Activated T-cell treated with anti-CD3 and anti-CD28 coated beads, Interleukin-2, amount 50 U/mL, for 4 hours (primary cell): Measurements from ENCODE around the gene MCRIP1. TPM values are rescaled to one million over a fixed set of nuclear protein-coding genes. Genes with fewer than 3 reads are reported as not detected.

Experiments
- ATAC-seq, 2 donors: fragments of 200-7000 bp; cut with Tn5 transposase; one replicate each; pipeline ENCODE4 v1.10.0; 2021
- DNase-seq: peaks from one replicate; pipeline ENCODE4 v3.0.0-alpha.2; 2020
- H3K27me3 Mint-ChIP-seq: one replicate; pipeline ENCODE4 v1.8.0; 2021; ENCODE audit warnings: low read depth, mixed read lengths
- H3K36me3 Mint-ChIP-seq: one replicate; pipeline ENCODE4 v1.8.0; 2022; ENCODE audit warnings: mixed read lengths; ENCODE audit not compliant: insufficient read depth
- H3K4me1 Mint-ChIP-seq: one replicate; pipeline ENCODE4 v1.8.0; 2021; ENCODE audit warnings: low read depth, mixed read lengths
- H3K4me3 Mint-ChIP-seq: one replicate; pipeline ENCODE4 v1.8.0; 2021; ENCODE audit warnings: mild to moderate bottlenecking, moderate library complexity, mixed read lengths
- H3K9me3 Mint-ChIP-seq: one replicate; pipeline ENCODE4 v1.8.0; 2021; ENCODE audit warnings: mixed read lengths
- total RNA-seq, 3 donors: library from RNA; stranded (reverse); gene quantifications; one replicate each; pipeline ENCODE4 v1.2.1, GENCODE V29; 2021

The MCRIP1 gene
- 100 to 1,000 TPM; 100 to 112 (median 110) TPM for total RNA-seq

- Mint-ChIP-seq H3K4me3 (peak within 1 kb of the TSS; percentile 88), H3K36me3 (peaks cover 1% of the 10 kb centered on the region), H3K27me3 (no peaks in the 10 kb centered on the region), H3K4me1 (peaks cover 20% of the 10 kb centered on the region), H3K9me3 (no peaks in the 10 kb centered on the region)
- DNase-seq = peak; percentile 94
- ATAC-seq = peak; percentile 76 to 84
These were observed at the start of gene MCRIP1 for GRCh38 chr17:81833160-81833920. Gene MCRIP1, minus strand, starts transcription at chr17:81833291. Its CDS starts 8,785 bp downstream, at chr17:81824506.

- no peaks in the 10 kb centered on the region for H3K9me3 Mint-ChIP-seq
- H3K27me3 Mint-ChIP-seq = no peaks in the 10 kb centered on the region
- H3K4me3 Mint-ChIP-seq = no peak overlapping the region
- ATAC-seq = no peak
- DNase-seq = no peak
- peaks cover 7% of the 10 kb centered on the region for H3K4me1 Mint-ChIP-seq
- peaks cover 18% of the 10 kb centered on the region for H3K36me3 Mint-ChIP-seq
These were observed 46.0 kb upstream of the MCRIP1 start for GRCh38 chr17:81879121-81879520.

- Mint-ChIP-seq H3K36me3 (peaks cover 18% of the 10 kb centered on the region), H3K4me3 (no peak overlapping the region), H3K9me3 (no peaks in the 10 kb centered on the region), H3K27me3 (no peaks in the 10 kb centered on the region), H3K4me1 (peaks cover 14% of the 10 kb centered on the region)
- DNase-seq (no peak), ATAC-seq (no peak)
These were observed 45.2 kb upstream of the MCRIP1 start for GRCh38 chr17:81878294-81878693.

- no peak for ATAC-seq
- Mint-ChIP-seq H3K27me3 (no peaks in the 10 kb centered on the region), H3K4me3 (no peak overlapping the region), H3K9me3 (no peaks in the 10 kb centered on the region), H3K36me3 (peaks cover 18% of the 10 kb centered on the region), H3K4me1 (peaks cover 21% of the 10 kb centered on the region)
- DNase-seq = no peak
These were observed 44.5 kb upstream of the MCRIP1 start for GRCh38 chr17:81877569-81877968.

GRCh38 chr17:81871387-81872230 lies 38.5 kb upstream of the MCRIP1 start:
- Mint-ChIP-seq H3K27me3 (no peaks in the 10 kb centered on the region), H3K9me3 (no peaks in the 10 kb centered on the region), H3K4me3 (peak overlapping the region; percentile 86), H3K4me1 (peaks cover 42% of the 10 kb centered on the region), H3K36me3 (peaks cover 4% of the 10 kb centered on the region)
- DNase-seq (peak; percentile 97), ATAC-seq (peak; percentile 11 to 25)

- Mint-ChIP-seq H3K27me3 (no peaks in the 10 kb centered on the region), H3K9me3 (no peaks in the 10 kb centered on the region), H3K36me3 (peaks cover 4% of the 10 kb centered on the region), H3K4me1 (peaks cover 42% of the 10 kb centered on the region), H3K4me3 (peak within 1 kb of the TSS; percentile 88)
- DNase-seq (no peak), ATAC-seq (peak; percentile 66 to 68)
These were observed 37.9 kb upstream of the MCRIP1 start, which contains the start of gene ARHGDIA for GRCh38 chr17:81870981-81871386. Gene ARHGDIA, minus strand, starts transcription at chr17:81871337. Its CDS starts 1,407 bp downstream, at chr17:81869930.

- Mint-ChIP-seq H3K9me3 (no peaks in the 10 kb centered on the region), H3K4me1 (peaks cover 42% of the 10 kb centered on the region), H3K4me3 (peak overlapping the region; percentile 88), H3K36me3 (peaks cover 4% of the 10 kb centered on the region), H3K27me3 (no peaks in the 10 kb centered on the region)
- ATAC-seq (peak; percentile 30 to 38), DNase-seq (no peak)
These were observed 37.3 kb upstream of the MCRIP1 start for GRCh38 chr17:81870131-81870980.

GRCh38 chr17:81869221-81870130 lies 36.4 kb upstream of the MCRIP1 start:
- Mint-ChIP-seq H3K36me3 (peaks cover 4% of the 10 kb centered on the region), H3K4me3 (peak overlapping the region; percentile 88), H3K4me1 (peaks cover 40% of the 10 kb centered on the region), H3K27me3 (no peaks in the 10 kb centered on the region), H3K9me3 (no peaks in the 10 kb centered on the region)
- ATAC-seq (no peak), DNase-seq (no peak)

- DNase-seq = no peak
- no peaks in the 10 kb centered on the region for H3K9me3 Mint-ChIP-seq
- peaks cover 33% of the 10 kb centered on the region for H3K4me1 Mint-ChIP-seq
These were observed 35.7 kb upstream of the MCRIP1 start for GRCh38 chr17:81868674-81869220.

GRCh38 chr17:81867991-81868673 lies 35.0 kb upstream of the MCRIP1 start:
- Mint-ChIP-seq H3K4me3 (no peak overlapping the region), H3K27me3 (no peaks in the 10 kb centered on the region), H3K36me3 (peaks cover 9% of the 10 kb centered on the region), H3K9me3 (no peaks in the 10 kb centered on the region), H3K4me1 (peaks cover 35% of the 10 kb centered on the region)
- no peak for DNase-seq
- ATAC-seq = no peak

More at GRCh38 chr17:81868674-81869220, 35.7 kb upstream of the MCRIP1 start:
- H3K27me3 Mint-ChIP-seq = no peaks in the 10 kb centered on the region
- H3K36me3 Mint-ChIP-seq = peaks cover 4% of the 10 kb centered on the region
- H3K4me3 Mint-ChIP-seq = peak overlapping the region; percentile 88
- ATAC-seq = no peak

GRCh38 chr17:81867170-81867990 lies 34.3 kb upstream of the MCRIP1 start:
- no peak for ATAC-seq
- no peak for DNase-seq
- peak overlapping the region; percentile 21 for H3K4me3 Mint-ChIP-seq
- H3K4me1 Mint-ChIP-seq = peaks cover 36% of the 10 kb centered on the region
- peaks cover 14% of the 10 kb centered on the region for H3K36me3 Mint-ChIP-seq
- no peaks in the 10 kb centered on the region for H3K27me3 Mint-ChIP-seq
- H3K9me3 Mint-ChIP-seq = no peaks in the 10 kb centered on the region
